ENCODE data around the gene ROCK2. TPM values are rescaled to one million over a fixed set of nuclear protein-coding genes. Genes with fewer than 3 reads are reported as not detected.
A peak's percentile ranks its signal among the peaks of the same experiment; 100 is the strongest.

Gene ROCK2
- total and polyA plus RNA-seq, 2 of the 13 experiments (the other 11 are each of a cell fraction or from before 2014, with no cell fraction given) = 38.1 to 119 TPM

DNA sequence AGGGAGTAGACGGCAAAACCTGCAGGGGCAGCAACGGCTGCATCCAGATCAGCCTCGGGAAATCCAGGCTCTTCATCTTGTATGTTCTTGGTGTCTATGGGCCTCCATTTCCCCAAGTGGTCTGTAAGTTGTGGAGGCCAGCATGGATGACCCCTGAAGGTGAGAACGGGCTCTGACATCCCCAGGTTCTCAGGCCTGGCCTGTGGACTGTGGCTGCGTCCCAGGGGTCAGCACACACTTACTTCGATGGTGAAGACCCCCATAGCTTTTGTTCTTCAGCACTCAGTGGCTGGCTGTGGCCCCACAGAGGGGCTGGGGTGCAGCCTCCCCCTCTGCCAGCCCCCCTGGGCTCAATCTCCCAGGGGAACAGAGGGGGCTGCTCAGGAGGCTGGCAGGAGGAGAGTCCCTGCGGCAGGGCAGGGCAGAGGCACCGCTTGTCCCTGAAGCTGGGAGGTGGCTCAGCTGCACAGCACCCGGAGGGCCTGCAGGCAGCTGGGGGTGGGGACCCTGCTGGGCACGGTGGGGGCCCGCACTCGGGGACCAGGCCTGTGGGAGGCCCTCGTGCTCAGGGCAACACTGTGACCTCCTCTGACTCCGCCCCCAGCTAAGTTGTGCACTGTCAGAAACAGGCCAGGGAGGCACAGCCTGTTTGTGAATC is 185.4 kb downstream of the ROCK2 start (continued):
- TF ChIP-seq PHF21A (CRISPR knock-in tag; IDR thresholded peaks at IDR 0.05) (no peak), PHF5A (CRISPR knock-in tag; IDR thresholded peaks at IDR 0.05; ENCODE audit: low read depth, unreplicated experiment) (no peak), HNRNPLL (IDR thresholded peaks at IDR 0.05; ENCODE audit: low read depth, low read length, poor library complexity, severe bottlenecking) (peak; percentile 58), ZFYVE20 (CRISPR knock-in tag; IDR thresholded peaks at IDR 0.05; ENCODE audit: borderline replicate concordance, low read depth) (no peak), CAMTA2 (CRISPR knock-in tag; IDR thresholded peaks at IDR 0.05; ENCODE audit: borderline replicate concordance) (no peak), ZNF816 (CRISPR knock-in tag; IDR thresholded peaks at IDR 0.05; ENCODE audit: borderline replicate concordance) (no peak), HOXA7 (CRISPR knock-in tag; IDR thresholded peaks at IDR 0.05) (no peak), ZIK1 (CRISPR knock-in tag; IDR thresholded peaks at IDR 0.05; ENCODE audit: borderline replicate concordance, low read depth) (0 out of 2 replicates have a peak, but pooled peaks have one; percentile 38)
- TF ChIP-seq, protein P1, sequence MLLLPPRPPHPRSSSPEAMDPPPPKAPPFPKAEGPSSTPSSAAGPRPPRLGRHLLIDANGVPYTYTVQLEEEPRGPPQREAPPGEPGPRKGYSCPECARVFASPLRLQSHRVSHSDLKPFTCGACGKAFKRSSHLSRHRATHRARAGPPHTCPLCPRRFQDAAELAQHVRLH (CRISPR knock-in tag; IDR thresholded peaks at IDR 0.05; ENCODE audit: borderline replicate concordance, low read depth) = no peak
- TF ChIP-seq, protein P2, sequence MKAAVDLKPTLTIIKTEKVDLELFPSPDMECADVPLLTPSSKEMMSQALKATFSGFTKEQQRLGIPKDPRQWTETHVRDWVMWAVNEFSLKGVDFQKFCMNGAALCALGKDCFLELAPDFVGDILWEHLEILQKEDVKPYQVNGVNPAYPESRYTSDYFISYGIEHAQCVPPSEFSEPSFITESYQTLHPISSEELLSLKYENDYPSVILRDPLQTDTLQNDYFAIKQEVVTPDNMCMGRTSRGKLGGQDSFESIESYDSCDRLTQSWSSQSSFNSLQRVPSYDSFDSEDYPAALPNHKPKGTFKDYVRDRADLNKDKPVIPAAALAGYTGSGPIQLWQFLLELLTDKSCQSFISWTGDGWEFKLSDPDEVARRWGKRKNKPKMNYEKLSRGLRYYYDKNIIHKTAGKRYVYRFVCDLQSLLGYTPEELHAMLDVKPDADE (CRISPR knock-in tag; IDR thresholded peaks at IDR 0.05) = no peak
- TF ChIP-seq, protein P3, sequence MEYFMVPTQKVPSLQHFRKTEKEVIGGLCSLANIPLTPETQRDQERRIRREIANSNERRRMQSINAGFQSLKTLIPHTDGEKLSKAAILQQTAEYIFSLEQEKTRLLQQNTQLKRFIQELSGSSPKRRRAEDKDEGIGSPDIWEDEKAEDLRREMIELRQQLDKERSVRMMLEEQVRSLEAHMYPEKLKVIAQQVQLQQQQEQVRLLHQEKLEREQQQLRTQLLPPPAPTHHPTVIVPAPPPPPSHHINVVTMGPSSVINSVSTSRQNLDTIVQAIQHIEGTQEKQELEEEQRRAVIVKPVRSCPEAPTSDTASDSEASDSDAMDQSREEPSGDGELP (IDR thresholded peaks at IDR 0.05; ENCODE audit: borderline replicate concordance, low read depth) = peak; percentile 23; the same call in 1 of the 2 replicates
- TF ChIP-seq, protein P4, sequence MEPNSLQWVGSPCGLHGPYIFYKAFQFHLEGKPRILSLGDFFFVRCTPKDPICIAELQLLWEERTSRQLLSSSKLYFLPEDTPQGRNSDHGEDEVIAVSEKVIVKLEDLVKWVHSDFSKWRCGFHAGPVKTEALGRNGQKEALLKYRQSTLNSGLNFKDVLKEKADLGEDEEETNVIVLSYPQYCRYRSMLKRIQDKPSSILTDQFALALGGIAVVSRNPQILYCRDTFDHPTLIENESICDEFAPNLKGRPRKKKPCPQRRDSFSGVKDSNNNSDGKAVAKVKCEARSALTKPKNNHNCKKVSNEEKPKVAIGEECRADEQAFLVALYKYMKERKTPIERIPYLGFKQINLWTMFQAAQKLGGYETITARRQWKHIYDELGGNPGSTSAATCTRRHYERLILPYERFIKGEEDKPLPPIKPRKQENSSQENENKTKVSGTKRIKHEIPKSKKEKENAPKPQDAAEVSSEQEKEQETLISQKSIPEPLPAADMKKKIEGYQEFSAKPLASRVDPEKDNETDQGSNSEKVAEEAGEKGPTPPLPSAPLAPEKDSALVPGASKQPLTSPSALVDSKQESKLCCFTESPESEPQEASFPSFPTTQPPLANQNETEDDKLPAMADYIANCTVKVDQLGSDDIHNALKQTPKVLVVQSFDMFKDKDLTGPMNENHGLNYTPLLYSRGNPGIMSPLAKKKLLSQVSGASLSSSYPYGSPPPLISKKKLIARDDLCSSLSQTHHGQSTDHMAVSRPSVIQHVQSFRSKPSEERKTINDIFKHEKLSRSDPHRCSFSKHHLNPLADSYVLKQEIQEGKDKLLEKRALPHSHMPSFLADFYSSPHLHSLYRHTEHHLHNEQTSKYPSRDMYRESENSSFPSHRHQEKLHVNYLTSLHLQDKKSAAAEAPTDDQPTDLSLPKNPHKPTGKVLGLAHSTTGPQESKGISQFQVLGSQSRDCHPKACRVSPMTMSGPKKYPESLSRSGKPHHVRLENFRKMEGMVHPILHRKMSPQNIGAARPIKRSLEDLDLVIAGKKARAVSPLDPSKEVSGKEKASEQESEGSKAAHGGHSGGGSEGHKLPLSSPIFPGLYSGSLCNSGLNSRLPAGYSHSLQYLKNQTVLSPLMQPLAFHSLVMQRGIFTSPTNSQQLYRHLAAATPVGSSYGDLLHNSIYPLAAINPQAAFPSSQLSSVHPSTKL (CRISPR knock-in tag; IDR thresholded peaks at IDR 0.05) = no peak
- TF ChIP-seq, protein P5, sequence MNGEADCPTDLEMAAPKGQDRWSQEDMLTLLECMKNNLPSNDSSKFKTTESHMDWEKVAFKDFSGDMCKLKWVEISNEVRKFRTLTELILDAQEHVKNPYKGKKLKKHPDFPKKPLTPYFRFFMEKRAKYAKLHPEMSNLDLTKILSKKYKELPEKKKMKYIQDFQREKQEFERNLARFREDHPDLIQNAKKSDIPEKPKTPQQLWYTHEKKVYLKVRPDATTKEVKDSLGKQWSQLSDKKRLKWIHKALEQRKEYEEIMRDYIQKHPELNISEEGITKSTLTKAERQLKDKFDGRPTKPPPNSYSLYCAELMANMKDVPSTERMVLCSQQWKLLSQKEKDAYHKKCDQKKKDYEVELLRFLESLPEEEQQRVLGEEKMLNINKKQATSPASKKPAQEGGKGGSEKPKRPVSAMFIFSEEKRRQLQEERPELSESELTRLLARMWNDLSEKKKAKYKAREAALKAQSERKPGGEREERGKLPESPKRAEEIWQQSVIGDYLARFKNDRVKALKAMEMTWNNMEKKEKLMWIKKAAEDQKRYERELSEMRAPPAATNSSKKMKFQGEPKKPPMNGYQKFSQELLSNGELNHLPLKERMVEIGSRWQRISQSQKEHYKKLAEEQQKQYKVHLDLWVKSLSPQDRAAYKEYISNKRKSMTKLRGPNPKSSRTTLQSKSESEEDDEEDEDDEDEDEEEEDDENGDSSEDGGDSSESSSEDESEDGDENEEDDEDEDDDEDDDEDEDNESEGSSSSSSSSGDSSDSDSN (CRISPR knock-in tag; IDR thresholded peaks at IDR 0.05) = 0 out of 2 replicates have a peak, but pooled peaks have one; percentile 9
- TF ChIP-seq, protein P6, sequence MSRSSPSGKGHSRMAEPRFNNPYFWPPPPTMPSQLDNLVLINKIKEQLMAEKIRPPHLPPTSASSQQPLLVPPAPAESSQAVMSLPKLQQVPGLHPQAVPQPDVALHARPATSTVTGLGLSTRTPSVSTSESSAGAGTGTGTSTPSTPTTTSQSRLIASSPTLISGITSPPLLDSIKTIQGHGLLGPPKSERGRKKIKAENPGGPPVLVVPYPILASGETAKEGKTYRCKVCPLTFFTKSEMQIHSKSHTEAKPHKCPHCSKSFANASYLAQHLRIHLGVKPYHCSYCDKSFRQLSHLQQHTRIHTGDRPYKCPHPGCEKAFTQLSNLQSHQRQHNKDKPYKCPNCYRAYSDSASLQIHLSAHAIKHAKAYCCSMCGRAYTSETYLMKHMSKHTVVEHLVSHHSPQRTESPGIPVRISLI (CRISPR knock-in tag; IDR thresholded peaks at IDR 0.05; ENCODE audit: borderline replicate concordance) = peak; percentile 25; the same call in 1 of the 2 replicates
- TF ChIP-seq, protein P7, sequence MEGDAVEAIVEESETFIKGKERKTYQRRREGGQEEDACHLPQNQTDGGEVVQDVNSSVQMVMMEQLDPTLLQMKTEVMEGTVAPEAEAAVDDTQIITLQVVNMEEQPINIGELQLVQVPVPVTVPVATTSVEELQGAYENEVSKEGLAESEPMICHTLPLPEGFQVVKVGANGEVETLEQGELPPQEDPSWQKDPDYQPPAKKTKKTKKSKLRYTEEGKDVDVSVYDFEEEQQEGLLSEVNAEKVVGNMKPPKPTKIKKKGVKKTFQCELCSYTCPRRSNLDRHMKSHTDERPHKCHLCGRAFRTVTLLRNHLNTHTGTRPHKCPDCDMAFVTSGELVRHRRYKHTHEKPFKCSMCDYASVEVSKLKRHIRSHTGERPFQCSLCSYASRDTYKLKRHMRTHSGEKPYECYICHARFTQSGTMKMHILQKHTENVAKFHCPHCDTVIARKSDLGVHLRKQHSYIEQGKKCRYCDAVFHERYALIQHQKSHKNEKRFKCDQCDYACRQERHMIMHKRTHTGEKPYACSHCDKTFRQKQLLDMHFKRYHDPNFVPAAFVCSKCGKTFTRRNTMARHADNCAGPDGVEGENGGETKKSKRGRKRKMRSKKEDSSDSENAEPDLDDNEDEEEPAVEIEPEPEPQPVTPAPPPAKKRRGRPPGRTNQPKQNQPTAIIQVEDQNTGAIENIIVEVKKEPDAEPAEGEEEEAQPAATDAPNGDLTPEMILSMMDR (CRISPR knock-in tag; IDR thresholded peaks at IDR 0.05) = peak; percentile 37; the same call in 1 of the 2 replicates

Data from HepG2 (cell line).